CD14-positive monocyte (primary cell): Measurements from ENCODE around the gene MARCHF9. TPM values are rescaled to one million over a fixed set of nuclear protein-coding genes. Genes with fewer than 3 reads are reported as not detected.

Experiments used
- DNase-seq, 3 donors: peaks; one replicate each; pipeline ENCODE4 v3.0.0-alpha.2; 2011 to 2022
- H2AFZ ChIP-seq: 2 replicates; pipeline ENCODE4 v1.6.0; 2012; ENCODE audit warnings: mild to moderate bottlenecking, low read depth, low read length, inconsistent platforms; ENCODE audit not compliant: insufficient read depth, poor library complexity, severe bottlenecking
- H3K27ac ChIP-seq, 2 donors: 1 replicate in 1 of 2; 2 replicates in 1 of 2; pipeline ENCODE4 v1.5.1; 2012 to 2013; ENCODE audit warnings: low read length in 2 of 2, control low read depth in 1 of 2, inconsistent platforms in 1 of 2, low read depth in 1 of 2, mild to moderate bottlenecking in 1 of 2
- H3K27me3 ChIP-seq, 2 donors: one replicate each; pipeline versions ENCODE4 v1.6.0 to v1.6.1; 2011 to 2013; ENCODE audit warnings: low read length in 2 of 2; ENCODE audit not compliant: control insufficient read depth in 2 of 2, insufficient read depth in 2 of 2
- H3K36me3 ChIP-seq, 2 donors: replicated peaks in 1 of 2; 1 replicate in 1 of 2; 2 replicates in 1 of 2; pipeline versions ENCODE4 v1.5.1 to v1.6.1; 2012 to 2013; ENCODE audit warnings: low read length in 2 of 2, control low read depth in 1 of 2, inconsistent platforms in 1 of 2, mild to moderate bottlenecking in 1 of 2; ENCODE audit not compliant: insufficient read depth in 2 of 2, control insufficient read depth in 1 of 2
- H3K4me1 ChIP-seq, 2 donors: 1 replicate in 1 of 2; 2 replicates in 1 of 2; pipeline versions ENCODE4 v1.5.1 to v1.6.1; 2012 to 2013; ENCODE audit warnings: low read length in 2 of 2, control low read depth in 1 of 2, inconsistent platforms in 1 of 2, mild to moderate bottlenecking in 1 of 2, moderate library complexity in 1 of 2; ENCODE audit not compliant: insufficient read depth in 2 of 2, control insufficient read depth in 1 of 2
- H3K4me2 ChIP-seq: replicated peaks from 2 replicates; pipeline ENCODE3; 2012; ENCODE audit warnings: low read length, moderate library complexity, mild to moderate bottlenecking; ENCODE audit not compliant: poor library complexity, severe bottlenecking; ENCODE audit errors: extremely low read depth
- H3K4me3 ChIP-seq, 3 experiments: fragments of 200-600 bp in 1 of 3; sonication (generic) in 1 of 3; replicated peaks in 1 of 3; 1 replicate in 2 of 3; 2 replicates in 1 of 3; pipeline ENCODE4 v1.5.1; 2011 to 2013; ENCODE audit warnings: low read length in 3 of 3, mild to moderate bottlenecking in 3 of 3, control low read depth in 2 of 3, low read depth in 2 of 3, inconsistent platforms in 1 of 3, moderate library complexity in 1 of 3
- H3K79me2 ChIP-seq: 2 replicates; pipeline ENCODE4 v1.6.0; 2012; ENCODE audit warnings: mild to moderate bottlenecking, control low read depth, inconsistent platforms, low read length, moderate library complexity; ENCODE audit not compliant: insufficient read depth
- H3K9ac ChIP-seq: 2 replicates; pipeline ENCODE4 v1.6.0; 2017; ENCODE audit warnings: low read length, mild to moderate bottlenecking; ENCODE audit not compliant: insufficient read depth, poor library complexity, severe bottlenecking
- H3K9me3 ChIP-seq, 2 donors: replicated peaks in 1 of 2; 1 replicate in 1 of 2; 2 replicates in 1 of 2; pipeline versions ENCODE4 v1.5.1 to v1.6.1; 2012 to 2013; ENCODE audit warnings: low read length in 2 of 2, control low read depth in 1 of 2; ENCODE audit not compliant: control insufficient read depth in 1 of 2, insufficient read depth in 1 of 2
- H4K20me1 ChIP-seq: 2 replicates; pipeline ENCODE4 v1.6.0; 2012; ENCODE audit warnings: mild to moderate bottlenecking, low read length, control low read depth, moderate library complexity; ENCODE audit not compliant: insufficient read depth
- H3K27ac Mint-ChIP-seq, 7 donors: one replicate each; pipeline ENCODE4 v1.8.0; 2020; ENCODE audit warnings: mild to moderate bottlenecking in 7 of 7, mixed read lengths in 7 of 7, moderate library complexity in 6 of 7, inconsistent platforms in 2 of 7
- H3K27me3 Mint-ChIP-seq, 3 donors: one replicate each; pipeline ENCODE4 v1.8.0; 2021 to 2022; ENCODE audit warnings: low read depth in 3 of 3, mild to moderate bottlenecking in 3 of 3, mixed read lengths in 3 of 3, moderate library complexity in 3 of 3, inconsistent platforms in 1 of 3
- H3K36me3 Mint-ChIP-seq, 2 donors: one replicate each; pipeline ENCODE4 v1.8.0; 2020; ENCODE audit warnings: mixed read lengths in 2 of 2, inconsistent platforms in 1 of 2, mild to moderate bottlenecking in 1 of 2
- H3K4me1 Mint-ChIP-seq: one replicate; pipeline ENCODE4 v1.8.0; 2020; ENCODE audit warnings: mild to moderate bottlenecking, mixed read lengths
- H3K4me3 Mint-ChIP-seq, 2 donors: one replicate each; pipeline ENCODE4 v1.8.0; 2020; ENCODE audit warnings: mild to moderate bottlenecking in 2 of 2, mixed read lengths in 2 of 2, moderate library complexity in 1 of 2
- H3K9me3 Mint-ChIP-seq, 7 donors: one replicate each; pipeline ENCODE4 v1.8.0; 2020 to 2022; ENCODE audit warnings: mixed read lengths in 7 of 7, mild to moderate bottlenecking in 6 of 7, moderate library complexity in 6 of 7, inconsistent platforms in 2 of 7
- CTCF ChIP-seq: fragments of 200-600 bp; IDR thresholded peaks from one replicate; pipeline ENCODE4 v1.8.0; 2022; ENCODE audit warnings: antibody characterized with exemption, mild to moderate bottlenecking
- WGBS: methylation state at CpG from one replicate; pipeline ENCODE4 v1.1.5; 2013; ENCODE audit warnings: missing lambda C conversion rate; ENCODE audit not compliant: insufficient coverage; 5-methylcytosine and 5-hydroxymethylcytosine counted together
- intact Hi-C, 2 donors: fragments of 100-400 bp; cut with micrococcal nuclease; formaldehyde crosslinking; loops; one replicate each; pipeline versions ENCODE4 v1.15.0 to v1.15.1; 2023
- polyA plus RNA-seq, 3 donors: library from polyadenylated mRNA; depleted of rRNA in 1 of 3; unstranded in 2 of 3; stranded (reverse) in 1 of 3; fragments of 300-500 nt in 2 of 3; fragments of >200 nt in 1 of 3; fragmentation: Illumina TruSeq in 2 of 3; gene quantifications; 1 replicate in 2 of 3; 2 replicates in 1 of 3; pipeline ENCODE4 v1.2.3, GENCODE V29; 2012 to 2021

MARCHF9 gene
- polyA plus RNA-seq, 3 donors = 0.14 to 9.5 (median 0.23) TPM

- Mint-ChIP-seq H3K9me3 (peaks cover 0 to 18% (median 5%) of the 10 kb centered on the region in 7 donors), H3K36me3 (peaks cover 23 to 27% of the 10 kb centered on the region in 2 donors), H3K4me3 (peak overlapping the region; percentile 67 to 95), H3K27ac (no peak overlapping the region), H3K4me1 (peaks cover 35% of the 10 kb centered on the region), H3K27me3 (peaks cover 51 to 55% (median 54%) of the 10 kb centered on the region in 3 donors)
- H3K4me3 ChIP-seq = peak overlapping the region in 2 of 3 experiments; percentile 41 to 73
- peaks cover 30 to 32% of the 10 kb centered on the region in 2 donors for H3K4me1 ChIP-seq
- 3% methylated on average over 33 of the region's 40 CpGs for WGBS
- intact Hi-C loops = no loop called here
- TF ChIP-seq CTCF = no peak
- no peaks in the 10 kb centered on the region for H3K79me2 ChIP-seq
- H4K20me1 ChIP-seq = no peaks in the 10 kb centered on the region
- no peak overlapping the region for H3K9ac ChIP-seq
- H3K27me3 ChIP-seq = peaks cover 37 to 56% of the 10 kb centered on the region in 2 donors
- peak overlapping the region; percentile 81 for H3K4me2 ChIP-seq
- no peak for DNase-seq
- peaks cover 0 to 6% of the 10 kb centered on the region in 2 donors for H3K36me3 ChIP-seq
- peak overlapping the region; percentile 80 for H2AFZ ChIP-seq
- peaks cover 0 to 13% of the 10 kb centered on the region in 2 donors for H3K9me3 ChIP-seq
- no peak overlapping the region for H3K27ac ChIP-seq
Measured at GRCh38 chr12:57765698-57766463, 11.0 kb downstream of the MARCHF9 start.

- Histone ChIP-seq H3K4me2 (peak within 1 kb of the TSS; percentile 81), H3K9me3 (peaks cover 0 to 13% of the 10 kb centered on the region in 2 donors), H3K36me3 (peaks cover 0 to 6% of the 10 kb centered on the region in 2 donors), H3K9ac (no peak within 1 kb of the TSS), H4K20me1 (no peaks in the 10 kb centered on the region), H3K27ac (no peak within 1 kb of the TSS), H3K79me2 (no peaks in the 10 kb centered on the region), H2AFZ (peak within 1 kb of the TSS; percentile 43), H3K4me3 (peak within 1 kb of the TSS in 1 of 3 experiments; percentile 73), H3K4me1 (peaks cover 36 to 40% of the 10 kb centered on the region in 2 donors), H3K27me3 (peaks cover 37 to 56% of the 10 kb centered on the region in 2 donors)
- Mint-ChIP-seq H3K4me3 (peak within 1 kb of the TSS; percentile 47 to 95), H3K27ac (peak within 1 kb of the TSS in 1 of 7 donors; percentile 41), H3K9me3 (peaks cover 0 to 18% (median 5%) of the 10 kb centered on the region in 7 donors), H3K27me3 (peaks cover 51 to 55% (median 54%) of the 10 kb centered on the region in 3 donors), H3K36me3 (peaks cover 23 to 27% of the 10 kb centered on the region in 2 donors), H3K4me1 (peaks cover 42% of the 10 kb centered on the region)
- 3% methylated on average over 32 of the region's 38 CpGs for WGBS
- no peak for DNase-seq
- TF ChIP-seq CTCF = no peak
- intact Hi-C loops = no loop called here
Measured at GRCh38 chr12:57766464-57767304, 11.8 kb downstream of the MARCHF9 start, which contains the start of gene CYP27B1. TSS of gene CYP27B1 (minus strand) at chr12:57767078. CDS start at chr12:57767041, 37 bp downstream.
